TTC549 (cell line): ENCODE measurements around the gene TMEM259.

Source experiments
- FAIRE-seq: peaks from 2 replicates; lab custom pipeline; 2012; peaks lifted over from hg19 to GRCh38; lab: Jason Lieb, UNC

The TMEM259 gene

DNA sequence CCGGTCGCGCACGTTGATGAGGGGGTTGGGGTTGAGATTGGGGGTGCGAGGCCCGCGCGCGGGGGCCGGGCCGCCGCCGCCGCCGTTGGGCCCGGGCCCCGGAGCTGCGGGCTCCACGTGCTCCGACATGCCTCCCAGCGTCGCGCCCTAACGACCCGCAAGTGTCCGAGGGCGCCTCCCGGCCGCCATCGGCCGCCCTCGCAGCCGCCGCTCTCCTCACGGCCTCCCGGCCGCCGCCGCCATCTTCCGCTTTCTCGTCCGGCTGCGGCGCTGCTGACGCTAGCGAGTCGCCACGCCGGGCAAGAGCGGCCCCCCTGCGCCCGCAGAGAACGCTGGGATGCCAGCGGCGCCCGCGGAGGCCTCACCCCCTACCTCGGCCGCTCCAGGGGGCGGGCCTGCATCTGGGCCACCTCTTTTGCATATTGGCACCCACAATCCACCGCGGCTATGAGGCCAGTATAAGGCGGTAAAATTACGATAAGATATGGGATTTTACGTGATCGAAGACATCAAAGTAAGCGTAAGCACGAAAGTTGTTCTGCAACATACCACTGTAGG lies at the start of gene TMEM259:
Gene TMEM259 (minus strand): TSS at position 256 of the 558 bp plus-strand sequence. CDS start 127 bp downstream, at position 129.
- peak; percentile 31 for FAIRE-seq

DNA sequence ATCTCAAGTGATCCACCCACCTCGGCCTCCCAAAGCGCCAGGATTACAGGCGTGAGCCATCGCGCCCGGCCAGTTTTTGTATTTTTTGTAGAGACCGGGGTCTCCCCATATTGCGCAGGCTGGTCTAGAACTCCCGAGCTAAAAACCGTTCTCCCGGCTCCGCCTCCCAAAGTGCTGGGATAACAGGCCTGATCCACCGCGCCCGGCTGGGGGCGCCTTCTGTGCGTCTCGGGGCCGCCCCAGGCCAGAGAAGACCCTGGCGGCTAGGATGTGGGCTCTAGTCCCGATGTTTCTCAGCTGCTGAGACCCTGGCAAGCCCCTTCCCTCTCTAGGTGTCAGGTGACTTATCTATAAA lies 49.6 kb upstream of the TMEM259 start:
- FAIRE-seq, result no peak

DNA sequence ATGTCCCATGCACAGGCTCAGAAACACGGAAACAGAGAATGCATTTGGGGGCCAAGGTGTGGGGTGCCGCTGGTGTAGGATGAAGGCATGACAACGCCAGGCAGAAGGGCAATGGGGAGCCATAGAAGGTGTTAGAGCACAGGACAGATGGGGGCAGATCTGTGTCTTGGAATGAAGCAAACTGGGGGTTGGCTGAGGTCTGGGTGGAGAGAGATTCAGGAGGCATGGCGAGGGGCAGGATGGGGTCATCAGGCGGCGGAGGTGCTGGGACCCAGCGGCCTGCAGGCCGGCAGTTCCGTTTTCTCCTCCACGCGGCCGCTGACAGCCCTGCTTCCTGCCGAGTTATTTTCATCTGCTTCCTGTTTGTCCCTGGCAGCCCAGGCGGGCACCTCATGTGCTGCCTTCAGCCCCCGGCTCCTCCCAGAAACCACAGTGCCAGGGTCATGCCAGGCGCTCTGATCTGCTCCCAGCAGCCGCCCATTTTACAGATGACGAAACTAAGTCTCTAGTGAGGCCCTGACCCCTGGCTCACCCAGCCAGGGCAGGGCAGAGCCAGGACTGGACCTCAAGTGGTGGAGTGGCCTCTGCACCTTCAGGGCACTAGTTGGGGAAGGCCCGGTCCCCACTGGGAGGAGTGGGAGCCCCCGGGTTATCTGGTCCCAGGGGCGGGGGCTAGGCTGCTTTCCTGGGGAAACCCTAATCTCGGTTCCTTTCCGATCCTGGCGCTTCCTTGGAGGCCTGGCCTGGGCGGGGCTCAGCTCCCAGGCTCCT lies 48.3 kb upstream of the TMEM259 start:
- no peak for FAIRE-seq

DNA sequence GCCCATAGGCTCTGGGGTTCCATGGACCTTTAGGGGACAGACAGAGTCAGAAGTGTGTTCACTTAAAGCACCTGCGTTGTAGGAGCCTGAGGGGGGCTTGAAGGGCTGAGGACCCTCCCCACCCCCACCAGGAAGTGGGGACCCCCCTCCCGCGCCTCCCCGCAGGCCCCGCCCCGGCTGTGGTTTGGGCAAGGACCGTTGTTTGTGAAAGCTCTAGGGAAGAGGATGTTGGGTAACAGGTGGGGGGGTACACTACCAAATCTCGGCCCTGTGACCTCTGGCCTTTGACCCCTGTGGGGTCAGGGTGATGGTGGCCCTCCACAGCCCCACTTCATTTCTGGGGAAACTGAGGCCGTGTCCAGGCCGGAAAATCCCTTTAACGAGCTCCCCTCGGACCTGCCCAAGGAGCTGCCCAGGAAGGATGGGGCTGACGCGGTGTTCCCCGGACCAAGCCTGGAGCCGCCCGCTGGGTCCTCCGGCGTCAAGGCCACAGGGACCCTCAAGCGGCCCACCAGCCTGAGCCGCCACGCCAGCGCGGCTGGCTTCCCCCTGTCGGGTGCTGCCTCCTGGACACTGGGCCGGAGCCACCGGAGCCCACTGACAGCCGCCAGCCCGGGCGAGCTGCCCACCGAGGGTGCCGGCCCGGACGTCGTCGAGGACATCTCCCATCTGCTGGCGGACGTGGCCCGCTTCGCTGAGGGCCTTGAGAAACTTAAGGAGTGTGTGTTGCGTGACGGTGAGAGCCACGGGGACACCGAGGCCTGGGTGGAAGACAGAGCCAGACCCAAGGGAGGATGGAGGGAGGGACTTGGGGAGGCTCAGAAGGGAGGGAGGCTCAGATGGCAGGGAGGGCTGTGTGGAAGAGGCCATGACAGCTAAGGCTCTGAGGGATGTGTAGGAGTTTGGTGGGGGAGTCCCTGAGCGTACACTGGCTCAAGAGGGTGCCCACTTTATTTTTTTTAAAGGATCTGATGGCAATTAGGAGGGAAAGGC lies 47.4 kb upstream of the TMEM259 start:
- FAIRE-seq, result no peak

DNA sequence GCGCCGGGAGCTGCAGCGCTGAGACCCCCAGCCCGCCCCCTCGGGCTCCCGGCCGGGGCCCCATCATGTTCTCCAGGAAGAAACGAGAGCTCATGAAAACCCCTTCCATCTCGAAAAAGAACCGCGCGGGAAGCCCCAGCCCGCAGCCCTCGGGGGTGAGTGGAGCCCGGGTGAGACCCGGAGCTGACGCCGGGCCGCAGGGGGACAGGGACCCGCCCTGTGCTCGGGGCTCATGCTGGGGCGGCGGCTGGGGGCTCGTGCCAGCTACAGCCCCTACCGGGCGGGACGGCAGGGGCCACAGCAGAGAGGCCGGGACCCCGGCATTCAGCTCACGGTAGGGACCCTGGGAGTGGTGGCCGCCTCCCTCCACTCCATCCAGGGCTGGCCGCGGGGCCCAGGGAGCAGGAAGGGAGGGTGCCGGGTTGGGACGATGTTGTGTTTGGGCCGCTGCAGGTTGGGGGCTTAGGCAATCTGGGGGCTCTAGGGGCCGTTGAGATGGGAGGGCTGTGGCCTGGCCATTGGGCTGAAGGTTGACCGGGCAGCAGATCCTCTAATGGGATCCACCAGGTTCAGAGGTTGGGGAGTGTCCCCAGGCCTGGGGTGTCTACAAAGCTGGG lies 46.5 kb upstream of the TMEM259 start:
- FAIRE-seq, result no peak

DNA sequence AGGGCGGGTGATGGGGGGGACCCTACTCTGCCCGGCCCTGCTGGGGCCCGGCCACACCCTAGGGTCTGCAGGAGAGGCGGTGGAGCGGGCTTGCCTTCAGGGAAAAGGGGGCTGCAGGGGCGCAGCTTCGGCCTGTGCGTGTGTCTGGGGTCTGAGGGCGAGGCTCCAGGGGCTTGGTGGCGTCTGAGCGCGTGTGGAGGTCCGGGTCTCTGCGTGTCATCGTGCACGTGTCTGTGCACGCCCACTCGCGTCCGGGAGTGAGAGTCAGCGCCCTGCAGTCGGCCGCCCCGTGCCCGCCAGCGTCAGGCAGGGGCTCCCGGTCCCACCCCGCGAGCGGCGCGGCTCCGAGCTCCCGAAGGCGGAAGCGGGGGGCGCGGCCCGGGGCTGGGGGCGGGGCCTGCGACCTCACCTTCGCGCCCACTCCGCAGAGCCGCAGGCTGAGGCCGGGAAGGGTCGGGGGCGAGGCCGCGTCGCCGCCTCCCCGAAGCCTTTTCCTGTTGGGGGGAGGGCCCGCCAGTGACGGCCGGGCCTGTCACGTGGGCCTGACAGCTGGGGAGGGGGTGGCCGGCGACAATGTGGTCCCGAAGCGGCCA lies 45.9 kb upstream of the TMEM259 start, which contains the start of gene ARHGAP45:
Gene ARHGAP45 (plus strand): TSS at position 420 of the 593 bp plus-strand sequence. CDS start 239 bp downstream, outside the sequence.
- FAIRE-seq, result no peak

DNA sequence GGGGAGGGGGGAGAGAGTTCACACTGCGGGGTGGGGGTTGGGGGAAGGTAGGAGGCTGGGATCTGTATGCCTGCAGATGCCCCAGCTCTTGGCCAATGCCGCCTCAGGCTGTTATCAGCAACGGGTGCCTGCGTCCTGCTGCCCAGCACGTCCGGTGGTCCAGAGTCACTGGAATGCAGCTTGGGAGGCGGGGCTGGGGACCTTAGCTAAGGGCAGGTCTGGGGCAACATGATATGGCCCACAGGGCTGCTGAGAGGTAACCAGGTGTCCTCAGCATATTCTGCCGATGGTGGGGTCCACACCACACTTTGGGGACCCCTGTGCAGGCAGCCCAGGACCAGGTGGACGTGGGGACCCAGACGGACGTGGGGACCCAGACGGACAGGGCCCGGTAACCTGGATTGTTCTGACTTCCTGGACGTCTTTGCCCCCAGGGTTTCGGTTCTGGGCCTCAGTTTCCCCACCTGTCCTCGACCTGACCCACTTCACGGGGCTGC lies 45.4 kb upstream of the TMEM259 start:
- FAIRE-seq, result no peak

DNA sequence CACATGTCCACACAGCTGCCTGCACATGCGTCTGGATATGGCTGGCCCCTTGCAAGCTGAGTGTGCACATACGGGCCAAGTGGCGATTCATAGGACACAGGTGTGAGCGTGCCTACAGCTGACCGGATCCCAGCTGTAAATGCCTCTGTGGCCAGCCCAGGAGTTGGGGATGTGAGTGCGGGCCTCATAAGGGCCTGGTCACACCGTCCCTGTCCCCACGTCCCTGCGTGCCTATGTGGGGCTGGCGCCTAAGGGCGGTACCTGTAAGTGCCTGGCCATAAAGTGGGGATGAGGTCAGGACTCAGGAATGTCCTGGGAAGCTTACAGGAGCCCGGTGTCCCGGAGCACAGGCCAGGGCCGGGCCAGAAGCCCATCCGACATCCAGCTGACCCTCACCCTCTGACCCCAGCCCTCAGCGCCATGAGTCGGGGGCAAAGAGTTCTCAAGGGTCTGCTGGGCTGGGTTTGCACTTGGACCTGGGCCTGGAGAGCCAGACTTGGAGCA lies 44.7 kb upstream of the TMEM259 start:
- no peak for FAIRE-seq

DNA sequence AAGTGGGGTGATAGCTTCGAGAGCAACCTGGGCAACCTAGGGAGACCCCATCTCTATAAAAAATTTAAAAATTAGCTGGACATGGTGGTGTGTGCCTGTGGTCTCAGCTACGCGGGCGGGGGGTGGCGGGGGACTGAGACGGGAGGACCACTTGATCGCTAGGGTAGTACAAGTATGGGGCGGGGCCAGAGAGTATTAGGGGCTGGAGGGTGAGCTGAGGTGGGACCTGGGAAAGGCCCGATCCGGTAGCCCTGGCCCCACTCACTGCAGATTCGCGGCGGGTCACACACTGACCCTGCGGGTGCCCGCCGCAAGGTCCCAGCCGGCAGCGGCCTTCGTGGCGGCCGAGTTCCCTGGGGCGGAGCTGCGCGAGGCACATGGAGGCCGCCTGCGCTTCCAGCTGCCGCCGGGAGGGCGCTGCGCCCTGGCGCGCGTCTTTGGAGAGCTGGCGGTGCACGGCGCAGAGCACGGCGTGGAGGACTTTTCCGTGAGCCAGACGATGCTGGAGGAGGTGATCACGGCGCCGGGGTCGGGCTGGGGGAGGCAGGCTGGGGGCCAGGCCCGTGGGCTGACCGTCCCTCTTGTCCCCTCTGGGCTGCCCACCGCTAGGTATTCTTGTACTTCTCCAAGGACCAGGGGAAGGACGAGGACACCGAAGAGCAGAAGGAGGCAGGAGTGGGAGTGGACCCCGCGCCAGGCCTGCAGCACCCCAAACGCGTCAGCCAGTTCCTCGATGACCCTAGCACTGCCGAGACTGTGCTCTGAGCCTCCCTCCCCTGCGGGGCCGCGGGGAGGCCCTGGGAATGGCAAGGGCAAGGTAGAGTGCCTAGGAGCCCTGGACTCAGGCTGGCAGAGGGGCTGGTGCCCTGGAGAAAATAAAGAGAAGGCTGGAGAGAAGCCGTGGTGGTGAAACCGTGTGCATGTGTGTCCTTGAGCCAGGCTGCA lies 44.0 kb upstream of the TMEM259 start:
- no peak for FAIRE-seq

DNA sequence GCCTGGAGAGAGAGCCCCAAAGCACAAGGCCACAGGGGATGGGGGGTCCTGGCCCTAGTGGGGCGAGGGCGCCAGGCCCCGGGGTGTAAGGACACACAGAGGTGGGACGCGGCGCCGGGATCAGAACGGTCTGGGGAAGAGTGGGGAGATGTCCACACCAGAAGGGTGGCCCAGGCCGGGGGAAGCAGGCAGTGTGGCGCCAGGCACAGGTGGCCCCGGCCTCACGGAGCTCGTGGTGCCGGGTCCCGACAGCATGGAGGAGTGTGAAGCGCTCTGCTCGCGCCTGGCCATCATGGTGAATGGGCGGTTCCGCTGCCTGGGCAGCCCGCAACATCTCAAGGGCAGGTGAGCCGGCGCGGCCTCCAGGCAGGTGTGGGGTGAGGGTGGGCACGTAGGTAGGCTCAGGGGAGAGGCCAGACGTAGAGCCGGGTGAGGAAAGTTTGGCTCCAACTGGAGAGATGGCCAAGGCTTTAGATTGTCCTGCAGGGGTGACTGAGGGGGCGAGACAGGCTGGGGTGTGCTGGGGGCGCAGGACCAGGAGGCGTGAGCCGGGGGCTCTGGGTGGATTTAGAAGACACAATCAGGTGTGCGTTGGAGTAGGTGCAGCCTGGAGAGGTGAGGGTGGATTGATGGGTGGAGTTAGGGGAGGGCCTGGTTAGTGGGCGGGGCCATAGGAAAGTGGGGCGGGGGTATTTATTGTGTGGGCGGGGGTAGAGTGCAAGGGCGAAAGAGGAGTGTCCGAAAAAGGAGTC lies 43.2 kb upstream of the TMEM259 start:
- FAIRE-seq, result no peak

DNA sequence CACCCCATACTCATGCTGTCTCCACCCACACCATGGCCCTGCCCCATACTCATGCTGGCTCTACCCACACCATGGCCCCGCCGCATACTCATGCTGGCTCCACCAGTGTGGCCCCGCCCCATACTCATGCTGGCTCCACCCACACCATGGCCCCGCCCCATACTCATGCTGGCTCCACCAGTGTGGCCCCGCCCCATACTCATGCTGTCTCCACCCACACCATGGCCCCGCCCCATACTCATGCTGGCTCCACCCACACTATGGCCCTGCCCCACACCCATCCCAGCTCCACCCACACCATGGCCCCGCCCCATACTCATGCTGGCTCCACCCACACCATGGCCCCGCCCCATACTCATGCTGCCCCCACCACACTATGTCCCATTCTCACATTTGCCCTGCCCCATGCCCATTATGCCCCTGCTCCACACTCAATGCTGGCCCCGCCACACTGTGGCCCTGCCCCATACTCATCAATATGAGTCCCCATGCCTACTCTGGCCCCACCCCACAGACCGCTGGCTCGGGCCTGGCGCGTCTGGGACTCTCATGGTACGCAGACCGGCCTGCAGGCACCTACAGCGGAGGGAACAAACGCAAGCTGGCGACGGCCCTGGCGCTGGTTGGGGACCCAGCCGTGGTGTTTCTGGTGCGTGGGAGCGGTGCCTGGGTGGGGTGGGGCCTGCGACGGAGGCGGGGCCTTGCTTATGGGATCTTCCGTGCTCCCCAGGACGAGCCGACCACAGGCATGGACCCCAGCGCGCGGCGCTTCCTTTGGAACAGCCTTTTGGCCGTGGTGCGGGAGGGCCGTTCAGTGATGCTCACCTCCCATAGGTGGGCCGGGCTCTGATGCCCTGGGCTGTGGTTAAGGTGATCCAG lies 42.3 kb upstream of the TMEM259 start:
- no peak for FAIRE-seq

DNA sequence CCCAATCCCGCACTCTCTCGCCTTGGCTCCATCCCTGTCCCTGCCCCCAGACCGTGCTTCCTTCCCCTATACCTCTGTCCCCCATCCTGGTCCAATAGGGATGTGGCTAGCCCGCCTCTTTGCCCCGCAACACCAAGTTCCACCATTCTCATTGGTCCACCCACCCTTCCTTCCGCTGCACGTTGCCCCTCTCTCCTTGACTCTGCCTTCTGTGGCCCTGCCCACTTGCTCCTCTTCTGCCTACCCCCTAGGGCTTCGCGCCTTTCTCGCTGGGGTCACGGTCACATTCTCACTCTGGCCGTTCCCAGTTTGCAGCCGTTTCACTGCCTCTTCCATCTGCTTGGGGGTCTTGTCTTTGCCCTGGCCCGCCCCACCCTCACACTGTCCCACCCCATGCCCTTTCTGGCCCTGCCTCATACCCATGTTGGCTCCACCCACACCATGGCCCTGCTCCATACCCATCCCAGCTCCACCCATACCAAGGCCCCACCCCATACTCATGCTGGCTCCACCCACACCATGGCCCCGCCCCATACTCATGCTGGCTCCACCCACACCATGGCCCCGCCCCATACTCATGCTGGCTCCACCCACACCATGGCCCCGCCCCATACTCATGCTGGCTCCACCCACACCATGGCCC lies 41.6 kb upstream of the TMEM259 start:
- FAIRE-seq, result no peak

DNA sequence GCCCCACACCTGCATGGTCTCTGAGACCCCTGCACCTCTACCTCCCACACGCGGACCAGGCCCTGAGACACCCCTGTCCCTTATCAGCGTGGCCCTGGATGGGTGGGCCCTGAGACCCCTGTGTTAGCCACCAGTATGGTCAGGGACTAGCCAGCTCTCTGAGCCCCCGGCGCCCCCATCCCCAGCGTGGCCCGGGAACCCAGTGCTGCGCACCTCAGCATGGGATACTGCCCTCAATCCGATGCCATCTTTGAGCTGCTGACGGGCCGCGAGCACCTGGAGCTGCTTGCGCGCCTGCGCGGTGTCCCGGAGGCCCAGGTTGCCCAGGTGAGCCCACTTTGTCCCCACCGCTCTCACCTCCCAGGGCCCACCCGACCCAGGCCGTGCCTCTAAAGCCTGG lies 41.1 kb upstream of the TMEM259 start:
- FAIRE-seq, result no peak

DNA sequence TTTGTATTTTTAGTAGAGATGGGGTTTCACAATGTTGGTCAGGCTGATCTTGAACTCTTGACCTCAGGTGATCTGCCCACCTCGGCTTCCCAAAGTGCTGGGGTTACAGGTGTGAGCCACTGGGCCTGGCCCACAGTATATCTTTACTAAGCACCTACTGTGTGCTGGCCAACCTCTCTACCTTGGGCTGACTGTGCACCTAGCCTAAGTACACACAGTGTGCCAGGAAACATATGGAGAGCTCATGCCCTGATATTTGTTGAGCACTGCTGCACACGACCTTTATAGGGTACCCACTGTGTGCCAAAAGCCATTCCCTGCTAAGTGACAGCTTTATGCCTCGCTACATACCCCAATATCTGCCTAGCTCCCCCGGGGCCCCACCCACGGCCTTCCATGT lies 39.8 kb upstream of the TMEM259 start:
- FAIRE-seq, result no peak

DNA sequence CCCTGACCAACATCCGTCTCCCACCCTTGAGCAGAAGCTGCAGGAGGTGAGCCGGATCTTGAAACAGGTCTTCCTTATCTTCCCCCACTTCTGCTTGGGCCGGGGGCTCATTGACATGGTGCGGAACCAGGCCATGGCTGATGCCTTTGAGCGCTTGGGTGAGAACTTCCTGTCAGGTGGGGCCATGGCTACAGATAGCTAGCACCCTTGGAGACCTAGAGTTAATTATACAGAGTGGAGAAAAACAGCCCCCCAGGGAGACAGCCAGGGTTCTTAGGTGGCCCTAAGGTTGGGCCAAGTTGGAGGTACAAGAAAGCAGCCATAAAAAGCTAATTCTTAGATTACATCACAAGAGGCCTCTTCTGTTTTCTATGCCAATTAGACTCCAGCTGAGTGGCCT lies 37.2 kb upstream of the TMEM259 start:
- no peak for FAIRE-seq

DNA sequence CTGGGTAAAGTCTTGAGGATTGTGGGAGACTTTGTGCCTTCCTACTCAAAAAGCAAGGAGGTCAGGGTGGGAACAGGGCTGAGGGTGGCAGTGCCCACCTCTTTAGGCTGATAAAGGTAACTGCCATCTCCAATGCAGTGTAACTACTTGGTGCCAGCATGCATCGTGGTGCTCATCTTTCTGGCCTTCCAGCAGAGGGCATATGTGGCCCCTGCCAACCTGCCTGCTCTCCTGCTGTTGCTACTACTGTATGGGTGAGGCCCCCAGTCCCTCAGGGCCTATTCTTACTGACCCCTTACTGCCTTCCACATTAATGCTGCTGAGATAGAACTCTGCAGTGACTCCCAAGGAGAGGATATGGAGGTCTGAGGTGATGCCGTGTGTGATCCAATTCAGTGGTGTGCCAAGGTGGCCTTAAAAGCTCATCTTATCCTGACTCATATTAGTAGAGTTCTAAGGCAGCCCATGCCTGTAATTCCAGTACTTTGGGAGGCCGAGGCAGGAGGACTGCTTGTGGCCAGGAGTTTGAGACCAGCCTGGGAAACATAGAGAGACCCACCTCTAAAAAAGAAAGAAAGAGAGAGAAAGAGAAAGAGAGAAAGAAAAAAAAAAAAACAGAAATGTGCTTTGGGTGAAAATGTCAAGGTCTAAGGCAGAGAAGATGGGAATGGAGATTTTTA lies 36.4 kb upstream of the TMEM259 start:
- FAIRE-seq, result no peak

DNA sequence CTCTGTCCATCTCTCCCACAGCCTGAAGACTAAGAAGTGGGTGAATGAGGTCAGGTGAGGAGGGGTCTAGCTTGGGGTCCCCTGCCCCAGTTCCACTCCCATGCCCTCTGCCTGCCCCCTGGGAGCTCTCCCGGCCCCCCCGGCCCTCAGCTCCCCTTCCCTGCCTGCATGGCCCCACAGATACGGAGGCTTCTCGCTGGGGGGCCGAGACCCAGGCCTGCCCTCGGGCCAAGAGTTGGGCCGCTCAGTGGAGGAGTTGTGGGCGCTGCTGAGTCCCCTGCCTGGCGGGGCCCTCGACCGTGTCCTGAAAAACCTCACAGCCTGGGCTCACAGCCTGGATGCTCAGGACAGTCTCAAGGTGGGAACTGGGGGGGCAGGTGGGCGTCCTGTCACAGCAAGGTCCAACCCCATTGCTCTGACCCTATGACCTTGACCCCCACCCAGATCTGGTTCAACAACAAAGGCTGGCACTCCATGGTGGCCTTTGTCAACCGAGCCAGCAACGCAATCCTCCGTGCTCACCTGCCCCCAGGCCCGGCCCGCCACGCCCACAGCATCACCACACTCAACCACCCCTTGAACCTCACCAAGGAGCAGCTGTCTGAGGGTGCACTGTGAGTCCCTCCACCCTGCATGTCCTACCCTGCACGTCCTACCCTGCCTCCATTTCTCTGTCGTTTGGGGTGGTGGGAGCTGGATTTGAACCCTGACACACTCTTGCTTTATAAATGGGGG lies 35.1 kb upstream of the TMEM259 start:
- no peak for FAIRE-seq
